Measurements from ENCODE around the gene NHP2. TPM values are rescaled to one million over a fixed set of nuclear protein-coding genes. Genes with fewer than 3 reads are reported as not detected.

Gene NHP2
- total RNA-seq, 1 experiment from 2014 or later: 232 TPM

DNA sequence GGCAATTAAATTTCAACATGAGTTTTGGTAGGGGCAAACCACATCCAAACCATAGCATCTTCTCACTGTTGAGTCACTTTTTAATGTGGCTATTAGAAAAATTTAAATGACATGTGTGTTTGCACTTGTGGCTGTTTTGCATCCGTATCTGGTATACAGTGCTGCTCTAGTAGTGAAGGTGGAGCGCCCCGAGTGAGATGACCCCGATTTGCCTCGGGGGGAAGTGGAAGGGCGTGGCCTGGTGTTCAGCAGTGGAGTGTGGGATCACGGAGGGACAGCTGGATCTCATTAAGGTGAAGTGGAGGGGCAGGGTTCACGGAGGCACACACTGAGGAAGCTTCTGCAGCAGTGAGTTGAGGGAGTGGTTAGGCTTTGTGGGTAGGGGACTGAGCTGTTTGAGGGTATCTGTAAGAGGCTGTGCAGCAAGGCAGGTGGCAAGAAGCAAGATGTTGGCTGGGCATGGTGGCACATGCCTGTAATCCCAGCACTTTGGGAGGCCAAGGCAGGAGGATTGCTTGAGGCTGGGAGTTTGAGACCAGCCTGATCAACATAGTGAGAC is 39.6 kb upstream of the NHP2 start:
- H3K4me3 ChIP-seq (ENCODE audit: low read depth, low read length, poor library complexity, severe bottlenecking): no peak overlapping the region
- CTCF ChIA-PET: interaction anchor here (0.6 kb wide), 1 partner anchor 24 kb away, joined by 6 read pairs; no protein-coding TSS in a partner anchor

DNA sequence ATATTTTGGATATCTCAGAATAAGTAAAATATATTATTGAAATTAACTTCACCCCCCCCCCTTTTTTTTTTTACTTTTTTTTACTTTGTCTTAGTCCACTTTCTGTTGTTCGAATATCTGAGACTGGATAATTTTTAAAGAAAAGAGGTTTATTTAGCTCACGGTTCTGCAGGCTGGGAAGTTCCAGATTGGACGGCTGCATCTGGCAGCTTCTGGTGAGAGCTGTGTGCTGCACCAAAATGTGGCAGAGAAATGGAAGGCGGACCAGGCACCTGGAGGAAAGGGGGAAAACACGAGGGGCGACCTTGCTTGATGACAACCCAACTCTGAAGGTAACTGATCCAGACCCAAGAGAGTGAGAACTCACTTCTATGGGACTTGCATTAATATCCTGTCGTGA is 39.1 kb upstream of the NHP2 start:
- DNase-seq (ENCODE audit: low spot score): no peak
- TF ChIP-seq, protein P1, sequence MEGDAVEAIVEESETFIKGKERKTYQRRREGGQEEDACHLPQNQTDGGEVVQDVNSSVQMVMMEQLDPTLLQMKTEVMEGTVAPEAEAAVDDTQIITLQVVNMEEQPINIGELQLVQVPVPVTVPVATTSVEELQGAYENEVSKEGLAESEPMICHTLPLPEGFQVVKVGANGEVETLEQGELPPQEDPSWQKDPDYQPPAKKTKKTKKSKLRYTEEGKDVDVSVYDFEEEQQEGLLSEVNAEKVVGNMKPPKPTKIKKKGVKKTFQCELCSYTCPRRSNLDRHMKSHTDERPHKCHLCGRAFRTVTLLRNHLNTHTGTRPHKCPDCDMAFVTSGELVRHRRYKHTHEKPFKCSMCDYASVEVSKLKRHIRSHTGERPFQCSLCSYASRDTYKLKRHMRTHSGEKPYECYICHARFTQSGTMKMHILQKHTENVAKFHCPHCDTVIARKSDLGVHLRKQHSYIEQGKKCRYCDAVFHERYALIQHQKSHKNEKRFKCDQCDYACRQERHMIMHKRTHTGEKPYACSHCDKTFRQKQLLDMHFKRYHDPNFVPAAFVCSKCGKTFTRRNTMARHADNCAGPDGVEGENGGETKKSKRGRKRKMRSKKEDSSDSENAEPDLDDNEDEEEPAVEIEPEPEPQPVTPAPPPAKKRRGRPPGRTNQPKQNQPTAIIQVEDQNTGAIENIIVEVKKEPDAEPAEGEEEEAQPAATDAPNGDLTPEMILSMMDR (conservative IDR thresholded peaks at IDR 0.05; ENCODE audit: low read depth, low read length): no peak
- TF ChIP-seq EZH2 (IDR thresholded peaks at IDR 0.05; ENCODE audit: borderline replicate concordance, low read depth, low read length, poor library complexity, severe bottlenecking): no peak
- intact Hi-C loops (cut with micrococcal nuclease; ENCODE audit: unreplicated experiment): no loop called here
- Histone ChIP-seq H3K9me3 (ENCODE audit: low read depth, low read length, poor library complexity, severe bottlenecking) (no peaks in the 10 kb centered on the region), H3K4me1 (ENCODE audit: insufficient read depth, low read length, poor library complexity, severe bottlenecking) (no peaks in the 10 kb centered on the region), H3K4me3 (ENCODE audit: low read depth, low read length, poor library complexity, severe bottlenecking) (no peak overlapping the region), H3K27ac (ENCODE audit: low read depth, low read length, poor library complexity, severe bottlenecking) (no peak overlapping the region), H3K36me3 (ENCODE audit: insufficient read depth, low read length, poor library complexity, severe bottlenecking) (no peaks in the 10 kb centered on the region), H3K27me3 (replicated peaks; ENCODE audit: insufficient read depth, low read depth, low read length, poor library complexity) (no peaks in the 10 kb centered on the region)
- ChIA-PET CTCF (interaction anchor here (0.6 kb wide), 1 partner anchor 25 kb away, joined by 6 read pairs; no protein-coding TSS in a partner anchor), POLR2A (ENCODE audit: low non-redundant PET) (no interaction called here)
- BruUV-seq (replicated peaks): no TSS peak

More for the DNA sequence above, 39.6 kb upstream of the NHP2 start:
- no peak for DNase-seq (ENCODE audit: low spot score)
- TF ChIP-seq, protein P1 (conservative IDR thresholded peaks at IDR 0.05; ENCODE audit: low read depth, low read length): no peak
- no peak for TF ChIP-seq EZH2 (IDR thresholded peaks at IDR 0.05; ENCODE audit: borderline replicate concordance, low read depth, low read length, poor library complexity, severe bottlenecking)
- H3K9me3 ChIP-seq (ENCODE audit: low read depth, low read length, poor library complexity, severe bottlenecking): no peaks in the 10 kb centered on the region
- no peaks in the 10 kb centered on the region for H3K36me3 ChIP-seq (ENCODE audit: insufficient read depth, low read length, poor library complexity, severe bottlenecking)
- POLR2A ChIA-PET (ENCODE audit: low non-redundant PET): no interaction called here
- no peak overlapping the region for H3K27ac ChIP-seq (ENCODE audit: low read depth, low read length, poor library complexity, severe bottlenecking)
- BruUV-seq (replicated peaks): no TSS peak
- no peaks in the 10 kb centered on the region for H3K27me3 ChIP-seq (replicated peaks; ENCODE audit: insufficient read depth, low read depth, low read length, poor library complexity)
- H3K4me1 ChIP-seq (ENCODE audit: insufficient read depth, low read length, poor library complexity, severe bottlenecking): no peaks in the 10 kb centered on the region
- intact Hi-C loops (cut with micrococcal nuclease; ENCODE audit: unreplicated experiment): no loop called here

DNA sequence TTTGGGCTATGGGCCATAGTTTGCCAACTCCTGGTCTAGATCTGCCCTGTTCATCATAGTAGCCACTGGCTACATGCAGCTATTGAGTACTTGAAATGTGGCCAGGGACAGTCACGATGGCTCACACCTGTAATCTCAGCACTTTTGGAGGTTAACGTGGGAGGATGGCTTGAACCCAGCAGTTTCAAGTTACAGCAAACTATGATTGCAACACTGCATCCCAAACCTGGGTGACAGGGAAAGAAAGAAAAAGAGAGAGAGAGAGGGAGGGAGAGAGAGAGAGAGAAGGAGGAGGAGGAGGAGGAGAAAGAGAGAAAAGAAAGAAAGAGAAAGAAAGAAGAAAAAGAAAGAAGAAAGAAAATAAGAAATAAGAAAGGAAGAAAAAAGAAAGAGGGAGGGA is 38.6 kb upstream of the NHP2 start:
- no peaks in the 10 kb centered on the region for H3K4me1 ChIP-seq (ENCODE audit: insufficient read depth, low read length, poor library complexity, severe bottlenecking)
- H3K9me3 ChIP-seq (ENCODE audit: low read depth, low read length, poor library complexity, severe bottlenecking): no peaks in the 10 kb centered on the region
- ChIA-PET CTCF (no interaction called here), POLR2A (ENCODE audit: low non-redundant PET) (no interaction called here)
- BruUV-seq (replicated peaks): no TSS peak
- H3K4me3 ChIP-seq (ENCODE audit: low read depth, low read length, poor library complexity, severe bottlenecking): no peak overlapping the region
- no peaks in the 10 kb centered on the region for H3K36me3 ChIP-seq (ENCODE audit: insufficient read depth, low read length, poor library complexity, severe bottlenecking)
- TF ChIP-seq EZH2 (IDR thresholded peaks at IDR 0.05; ENCODE audit: borderline replicate concordance, low read depth, low read length, poor library complexity, severe bottlenecking): no peak
- TF ChIP-seq, protein P1 (conservative IDR thresholded peaks at IDR 0.05; ENCODE audit: low read depth, low read length): no peak
- intact Hi-C loops (cut with micrococcal nuclease; ENCODE audit: unreplicated experiment): no loop called here
- H3K27me3 ChIP-seq (replicated peaks; ENCODE audit: insufficient read depth, low read depth, low read length, poor library complexity): no peaks in the 10 kb centered on the region
- DNase-seq (ENCODE audit: low spot score): no peak
- H3K27ac ChIP-seq (ENCODE audit: low read depth, low read length, poor library complexity, severe bottlenecking): no peak overlapping the region

Measured in A673 (cell line).